HFFc6 (cell line): ENCODE data around the gene PHC2. TPM values are rescaled to one million over a fixed set of nuclear protein-coding genes. Genes with fewer than 3 reads are reported as not detected.
A peak's percentile ranks its signal among the peaks of the same experiment; 100 is the strongest.

Experiments used
- DNase-seq: peaks from one replicate; pipeline ENCODE4 v3.0.0-alpha.2; 2018
- H3K27ac Mint-ChIP-seq: 2 replicates; pipeline ENCODE4 v1.8.0; 2020; ENCODE audit warnings: mild to moderate bottlenecking, mixed read lengths
- H3K27me3 Mint-ChIP-seq: 2 replicates; pipeline ENCODE4 v1.8.0; 2021; ENCODE audit warnings: mild to moderate bottlenecking, moderate library complexity, mixed read lengths; ENCODE audit not compliant: insufficient read depth
- H3K36me3 Mint-ChIP-seq: 2 replicates; pipeline ENCODE4 v1.8.0; 2021; ENCODE audit warnings: low read depth, mixed read lengths
- H3K4me1 Mint-ChIP-seq: 2 replicates; pipeline ENCODE4 v1.8.0; 2020; ENCODE audit warnings: low read depth, mixed read lengths
- H3K4me3 Mint-ChIP-seq: 2 replicates; pipeline ENCODE4 v1.8.0; 2020; ENCODE audit warnings: mild to moderate bottlenecking, moderate library complexity, mixed read lengths
- H3K9me3 Mint-ChIP-seq: 2 replicates; pipeline ENCODE4 v1.8.0; 2020; ENCODE audit warnings: mild to moderate bottlenecking, mixed read lengths
- CTCF ChIP-seq: fragments of 200-600 bp; sonication (generic); IDR thresholded peaks from 2 replicates; pipeline ENCODE4 v1.5.0; 2021; ENCODE audit warnings: antibody characterized with exemption, mild to moderate bottlenecking
- microRNA-seq: library from miRNA; unstranded; fragments of <30 nt; microRNA quantifications from one replicate; pipeline ENCODE4, GENCODE V29; 2019
- total RNA-seq, 6 experiments: library from RNA; stranded (reverse); fragmentation: NEBNext Ultra II Directional; extraction: Animal tissue kit (Norgen Biotek cat#: 25700); gene quantifications; 2 replicates in 1 of 6; 3 replicates in 5 of 6; pipeline ENCODE4 v1.2.3, GENCODE V29; 2021

Gene PHC2
- total RNA-seq, 6 experiments from 2014 or later, result 86.5 to 105 (median 99.6) TPM

GRCh38 chr1:33275706-33276572, 155.0 kb downstream of the PHC2 start:
- no peaks in the 10 kb centered on the region for H3K9me3 Mint-ChIP-seq
- no peaks in the 10 kb centered on the region for H3K36me3 Mint-ChIP-seq
- no peaks in the 10 kb centered on the region for H3K4me1 Mint-ChIP-seq
- H3K27me3 Mint-ChIP-seq, result no peaks in the 10 kb centered on the region; the same call in 1 of the 2 replicates
- no peak for DNase-seq
- H3K27ac Mint-ChIP-seq, result no peak overlapping the region
- TF ChIP-seq CTCF, result no peak
- no peak overlapping the region for H3K4me3 Mint-ChIP-seq

- H3K27me3 Mint-ChIP-seq, result no peaks in the 10 kb centered on the region; the same call in 1 of the 2 replicates
- H3K36me3 Mint-ChIP-seq, result no peaks in the 10 kb centered on the region
- no peak for DNase-seq
- H3K27ac Mint-ChIP-seq, result no peak overlapping the region
- no peaks in the 10 kb centered on the region for H3K4me1 Mint-ChIP-seq
- H3K9me3 Mint-ChIP-seq, result no peaks in the 10 kb centered on the region
- H3K4me3 Mint-ChIP-seq, result no peak overlapping the region
- no peak for TF ChIP-seq CTCF
Measured at GRCh38 chr1:33275195-33275594, 155.7 kb downstream of the PHC2 start.

GRCh38 chr1:33274446-33274845, 156.4 kb downstream of the PHC2 start:
- H3K27ac Mint-ChIP-seq, result no peak overlapping the region
- TF ChIP-seq CTCF, result no peak
- no peak overlapping the region for H3K4me3 Mint-ChIP-seq
- H3K9me3 Mint-ChIP-seq, result no peaks in the 10 kb centered on the region
- DNase-seq, result no peak
- H3K4me1 Mint-ChIP-seq, result no peaks in the 10 kb centered on the region
- H3K36me3 Mint-ChIP-seq, result no peaks in the 10 kb centered on the region
- no peaks in the 10 kb centered on the region; the same call in 1 of the 2 replicates for H3K27me3 Mint-ChIP-seq

GRCh38 chr1:33273961-33274371, 156.9 kb downstream of the PHC2 start:
- no peak for TF ChIP-seq CTCF
- DNase-seq, result no peak
- no peaks in the 10 kb centered on the region for H3K36me3 Mint-ChIP-seq
- H3K27ac Mint-ChIP-seq, result no peak overlapping the region
- H3K4me1 Mint-ChIP-seq, result no peaks in the 10 kb centered on the region
- H3K9me3 Mint-ChIP-seq, result no peaks in the 10 kb centered on the region
- H3K27me3 Mint-ChIP-seq, result no peaks in the 10 kb centered on the region; the same call in 1 of the 2 replicates
- no peak overlapping the region for H3K4me3 Mint-ChIP-seq

Small RNA genes lying within 50 kb of the gene (microRNA-seq; reads per million reads assigned to microRNA genes)
- 51.7 reads per million, percentile 40 among the genes with 10 or more reads in this experiment for gene MIR3605

Other genes with a start within 250 kb of the PHC2 start
- 1 to 10 TPM; 6.2 to 7.9 (median 7.1) TPM for gene TRIM62, start 249.1 kb downstream of the PHC2 start, total RNA-seq
- gene ZNF362, start 174.6 kb downstream of the PHC2 start, total RNA-seq, result 10 to 100 TPM; 15.3 to 19.6 (median 17.0) TPM
- gene A3GALT2, start 110.0 kb downstream of the PHC2 start, total RNA-seq, result not detected
- gene ZSCAN20, start 41.5 kb upstream of the PHC2 start, total RNA-seq, result 1 to 10 TPM; 5.0 to 6.2 (median 5.6) TPM